Bronchial epithelial cell (primary cell): ENCODE measurements around the gene CISH. TPM values are rescaled to one million over a fixed set of nuclear protein-coding genes. Genes with fewer than 3 reads are reported as not detected.

Source experiments
- DNase-seq: peaks from one replicate; pipeline ENCODE4 v3.0.0-alpha.2; 2010; ENCODE audit warnings: low read depth
- FAIRE-seq: peaks from 2 replicates; lab custom pipeline; 2011; peaks lifted over from hg19 to GRCh38; lab: Jason Lieb, UNC
- H3K27me3 ChIP-seq: 2 replicates; pipeline ENCODE4 v1.5.1; 2011; ENCODE audit warnings: low read length; ENCODE audit not compliant: control insufficient read depth, insufficient read depth
- H3K36me3 ChIP-seq: 2 replicates; pipeline ENCODE4 v1.5.1; 2011; ENCODE audit warnings: low read length; ENCODE audit not compliant: control insufficient read depth, insufficient read depth
- H3K4me3 ChIP-seq: 2 replicates; pipeline ENCODE4 v1.5.1; 2011; ENCODE audit warnings: mild to moderate bottlenecking, low read depth, low read length, control low read depth
- CTCF ChIP-seq: IDR thresholded peaks from 2 replicates; pipeline ENCODE4 v1.5.1; 2011; ENCODE audit warnings: mild to moderate bottlenecking, moderate library complexity, low read length, control low read depth, inconsistent platforms; ENCODE audit not compliant: insufficient read depth, severe bottlenecking
- total RNA-seq: library from RNA; depleted of rRNA; stranded (reverse); fragments of >200 nt; gene quantifications from 2 replicates; pipeline ENCODE4 v1.2.1, GENCODE V29; 2014

Gene CISH
- total RNA-seq, 1 donor from 2014 or later = 0.26 TPM

GRCh38 chr3:50564321-50564720 lies 47.3 kb downstream of the CISH start:
- H3K4me3 ChIP-seq = no peak overlapping the region
- no peak for FAIRE-seq
- H3K27me3 ChIP-seq = no peaks in the 10 kb centered on the region
- DNase-seq = no peak
- no peaks in the 10 kb centered on the region for H3K36me3 ChIP-seq
- no peak for TF ChIP-seq CTCF

DNA sequence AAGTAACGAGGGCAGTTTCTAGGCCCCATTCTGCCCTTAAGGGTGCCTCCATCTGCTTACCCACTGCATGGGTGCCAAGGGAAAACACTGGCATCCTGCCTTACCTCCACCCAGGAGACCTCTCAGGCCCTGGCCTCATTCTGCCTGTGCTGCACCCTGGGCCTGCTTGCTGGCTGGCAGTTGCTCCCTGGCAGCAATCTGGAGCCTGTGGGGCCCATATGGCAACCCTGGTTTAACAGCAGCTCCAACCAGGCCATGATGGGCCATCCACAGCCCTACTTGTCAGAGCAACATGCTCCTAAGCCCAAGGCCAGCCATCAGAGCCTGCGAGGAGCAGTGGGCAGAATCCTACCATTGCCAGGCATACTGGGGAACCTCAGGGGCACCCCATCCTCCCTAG lies 47.7 kb downstream of the CISH start:
- no peak for DNase-seq
- no peak overlapping the region for H3K4me3 ChIP-seq
- FAIRE-seq = no peak
- no peak for TF ChIP-seq CTCF
- no peaks in the 10 kb centered on the region for H3K36me3 ChIP-seq
- no peaks in the 10 kb centered on the region for H3K27me3 ChIP-seq

DNA sequence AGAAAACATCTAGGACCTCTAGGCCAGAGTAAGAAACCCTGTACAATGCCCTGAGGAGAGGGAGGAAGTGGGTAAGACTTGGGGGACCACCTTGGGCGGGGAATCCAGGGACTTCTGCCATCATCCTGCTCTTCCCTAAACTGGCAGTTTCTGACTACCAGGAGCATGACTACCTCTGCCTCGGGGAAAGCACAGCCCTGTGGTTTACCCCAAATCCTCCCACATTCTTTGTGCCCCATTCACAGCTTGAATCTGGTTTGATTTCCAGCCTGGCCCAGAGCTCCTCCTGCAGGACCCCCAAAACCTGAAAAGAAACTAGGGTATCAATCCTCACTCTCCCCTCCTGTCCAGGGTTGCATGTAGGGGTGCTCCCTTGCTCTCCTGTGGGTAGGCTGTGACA lies 48.7 kb downstream of the CISH start:
- peak; percentile 86 for DNase-seq
- H3K27me3 ChIP-seq = no peaks in the 10 kb centered on the region

GRCh38 chr3:50559702-50560101 lies 51.9 kb downstream of the CISH start:
- Histone ChIP-seq H3K4me3 (no peak overlapping the region), H3K27me3 (peaks cover 1% of the 10 kb centered on the region), H3K36me3 (no peaks in the 10 kb centered on the region)
- FAIRE-seq = no peak
- peak; percentile 38 for DNase-seq
- TF ChIP-seq CTCF = no peak

More for the DNA sequence above, 48.7 kb downstream of the CISH start:
- no peak overlapping the region for H3K4me3 ChIP-seq
- no peaks in the 10 kb centered on the region for H3K36me3 ChIP-seq
- FAIRE-seq = no peak
- peak; percentile 3 for TF ChIP-seq CTCF

GRCh38 chr3:50557915-50558314 lies 53.7 kb downstream of the CISH start:
- Histone ChIP-seq H3K4me3 (no peak overlapping the region), H3K27me3 (peaks cover 1% of the 10 kb centered on the region), H3K36me3 (no peaks in the 10 kb centered on the region)
- TF ChIP-seq CTCF = no peak
- DNase-seq (no peak), FAIRE-seq (no peak)

- TF ChIP-seq CTCF = no peak
- DNase-seq (no peak), FAIRE-seq (no peak)
- no peaks in the 10 kb centered on the region for H3K36me3 ChIP-seq
- no peak overlapping the region for H3K4me3 ChIP-seq
- H3K27me3 ChIP-seq = peaks cover 1% of the 10 kb centered on the region
These were observed 54.5 kb downstream of the CISH start for GRCh38 chr3:50557106-50557505.
